Stimulated activated CD4-positive, alpha-beta T cell treated with anti-CD3 and anti-CD28 coated beads, Interleukin-4, amount 100 ng/mL, for 48 hours (primary cell): ENCODE measurements around the gene PNPLA1.

Source experiments
- DNase-seq, 2 donors: peaks; one replicate each; pipeline ENCODE4 v3.0.0-alpha.2; 2020; ENCODE audit warnings: low read depth in 2 of 2

PNPLA1 gene

DNA sequence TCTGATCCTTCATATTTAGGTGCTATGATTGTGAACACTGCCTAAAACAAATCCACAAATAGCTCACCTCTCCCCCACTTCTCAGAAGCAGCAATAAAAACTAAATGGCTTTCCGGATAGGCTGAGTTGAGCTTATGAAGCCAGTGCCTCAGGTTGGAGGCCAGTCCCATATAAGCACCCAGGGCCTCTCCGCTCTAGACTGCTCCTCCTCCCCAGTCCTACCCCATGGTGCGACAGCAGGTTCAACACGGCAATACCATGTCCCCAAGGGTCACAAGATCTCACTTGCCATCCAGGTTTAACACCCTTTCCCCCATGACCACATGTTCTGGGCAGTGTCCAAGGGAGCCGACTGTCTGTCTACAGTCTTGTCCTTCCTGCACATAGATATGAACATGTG is 46.1 kb downstream of the PNPLA1 start:
- DNase-seq = no peak

DNA sequence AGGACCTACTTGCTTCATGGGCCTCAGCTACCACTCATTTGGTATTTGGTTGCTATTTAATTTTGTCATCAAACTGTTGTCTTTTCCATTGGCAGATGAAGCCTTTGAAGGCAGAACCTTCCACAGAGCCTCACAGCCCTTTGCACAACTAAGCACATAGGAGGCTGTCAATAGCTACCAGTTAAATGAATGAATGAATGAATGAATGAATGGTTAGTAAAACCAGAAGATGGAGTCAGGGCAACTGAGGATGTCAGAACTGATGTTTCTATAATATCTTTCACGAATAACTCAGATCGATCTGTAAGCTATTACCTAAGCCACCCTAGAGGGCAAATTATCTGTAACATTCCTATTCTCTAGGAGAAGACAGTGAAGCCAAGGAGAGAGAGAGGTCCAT is 47.8 kb downstream of the PNPLA1 start:
- DNase-seq = no peak

DNA sequence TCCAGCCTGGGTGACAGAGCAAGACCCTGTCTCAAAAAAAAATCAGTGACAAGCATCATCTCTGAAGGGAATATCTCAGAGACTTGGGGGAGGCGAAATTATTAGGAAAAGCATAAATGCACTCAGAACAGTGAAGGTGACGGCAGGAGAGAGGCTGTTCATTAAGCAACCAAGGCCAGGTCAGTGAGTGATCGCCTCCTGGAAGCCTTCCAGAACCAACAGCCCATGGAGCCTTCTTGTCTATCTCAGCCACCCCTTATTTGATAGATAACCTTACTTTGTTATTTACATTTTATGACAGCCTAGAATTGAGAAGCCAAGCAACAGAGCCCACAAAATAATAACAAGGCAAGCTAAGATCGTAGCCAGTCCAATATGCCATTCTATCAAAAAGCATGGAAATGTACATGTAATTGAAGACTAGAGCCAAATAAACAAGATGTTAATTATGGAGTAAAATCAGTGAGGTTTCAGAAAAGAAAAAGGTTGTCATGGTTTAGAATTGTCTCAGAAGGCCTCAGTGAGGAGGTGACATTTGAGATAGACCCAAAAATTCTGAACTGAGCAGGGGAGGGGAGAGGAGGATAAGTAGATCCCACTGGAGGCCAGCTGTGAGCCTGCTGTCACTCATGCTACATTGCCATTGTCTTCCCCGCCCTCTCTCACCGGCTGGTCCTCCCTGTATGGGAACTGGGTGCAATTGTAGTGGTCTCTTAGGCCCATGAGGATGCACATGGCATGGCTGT is 49.0 kb downstream of the PNPLA1 start:
- DNase-seq = no peak

DNA sequence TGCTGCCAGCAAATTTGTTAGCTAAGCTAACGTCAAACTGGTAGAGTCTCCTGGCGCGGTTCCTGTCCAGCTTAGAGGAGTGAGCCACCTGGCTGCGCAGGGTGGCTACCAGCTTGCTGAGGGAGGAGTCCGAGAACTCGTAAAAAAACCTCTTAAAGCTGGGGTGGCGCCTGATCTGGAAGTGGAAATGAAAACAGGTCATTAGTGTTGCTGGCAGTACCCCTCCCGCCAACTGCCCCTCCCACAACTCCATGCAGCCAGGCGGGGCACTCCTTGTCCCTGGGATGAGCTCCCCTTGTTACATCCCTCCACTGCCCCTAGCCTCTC is 49.5 kb downstream of the PNPLA1 start:
- DNase-seq = no peak

DNA sequence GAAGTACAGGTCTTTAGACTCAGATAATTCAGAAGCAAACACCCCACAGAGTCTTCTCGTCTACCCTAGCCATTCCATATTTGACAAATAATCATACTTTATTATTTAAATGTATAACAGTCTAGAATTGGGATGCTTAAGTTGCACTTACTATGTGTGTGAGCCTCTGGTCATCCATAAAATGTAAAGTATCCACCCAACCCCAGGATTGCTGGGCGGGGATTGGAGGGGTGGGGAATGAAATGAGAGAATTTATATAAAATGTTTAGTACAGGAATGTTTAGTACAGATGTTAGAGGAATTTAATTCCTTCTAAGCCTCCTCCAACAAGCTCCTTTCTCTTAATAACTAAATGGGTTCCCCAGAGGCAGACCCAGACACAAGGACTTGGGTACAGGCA is 50.0 kb downstream of the PNPLA1 start:
- no peak for DNase-seq

DNA sequence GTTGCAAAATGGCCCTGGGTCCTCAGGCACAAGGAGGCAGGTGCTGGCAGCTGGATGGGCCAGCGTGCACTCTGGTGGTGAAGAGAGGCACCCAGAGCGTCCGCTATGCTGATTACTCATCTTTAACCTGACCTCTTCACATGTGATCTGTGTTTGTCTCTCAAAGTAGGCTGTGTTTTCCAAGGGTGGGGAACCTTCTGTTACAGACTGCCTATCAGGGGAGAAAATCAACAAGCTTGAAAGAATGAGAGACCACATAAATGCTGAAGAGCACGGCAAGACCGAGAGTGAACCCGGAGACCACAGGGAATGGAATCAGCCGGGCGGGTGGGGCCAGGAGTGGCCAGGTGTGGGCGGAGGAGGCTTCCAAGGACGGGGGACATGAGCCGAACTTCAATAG is 50.6 kb downstream of the PNPLA1 start:
- DNase-seq = no peak

DNA sequence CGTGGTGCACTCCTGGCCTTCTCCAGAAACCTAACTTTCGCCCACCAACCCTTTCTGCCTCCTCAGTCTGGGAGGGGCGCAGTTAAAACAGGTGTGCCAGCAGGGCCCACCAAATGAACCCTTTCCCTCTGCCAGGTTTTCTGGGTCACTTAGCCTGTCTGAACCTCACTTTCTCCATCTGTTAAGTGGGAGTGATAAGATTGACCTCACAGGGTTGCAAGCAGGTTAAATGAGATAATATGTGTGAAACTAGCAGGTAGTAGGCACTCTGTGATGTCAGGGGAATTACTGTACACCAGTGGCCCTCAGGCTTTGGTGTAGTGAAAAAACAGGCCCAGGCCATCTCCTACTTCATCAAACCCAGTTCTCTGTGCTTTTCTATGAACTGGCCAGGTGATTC is 52.7 kb downstream of the PNPLA1 start:
- no peak for DNase-seq

DNA sequence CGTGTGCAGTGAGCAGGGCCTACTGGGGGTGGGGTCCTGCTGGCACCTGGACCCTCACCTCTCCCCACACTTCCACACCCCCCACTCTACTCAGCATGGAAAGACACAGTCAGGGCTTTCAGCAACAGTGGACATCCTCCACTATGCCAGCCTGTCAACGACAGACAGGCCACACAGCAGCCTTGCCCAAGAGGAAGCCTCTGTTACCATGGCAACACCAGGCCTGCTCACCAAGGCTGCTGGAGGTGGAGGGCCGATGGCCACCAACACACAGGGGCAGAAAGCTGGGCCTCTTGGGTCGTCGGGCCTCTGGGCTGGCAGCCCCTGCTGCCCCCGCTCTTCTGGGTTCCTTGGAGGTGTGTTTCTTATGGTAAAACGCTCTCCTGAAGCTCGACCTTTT is 53.2 kb downstream of the PNPLA1 start:
- DNase-seq = no peak

DNA sequence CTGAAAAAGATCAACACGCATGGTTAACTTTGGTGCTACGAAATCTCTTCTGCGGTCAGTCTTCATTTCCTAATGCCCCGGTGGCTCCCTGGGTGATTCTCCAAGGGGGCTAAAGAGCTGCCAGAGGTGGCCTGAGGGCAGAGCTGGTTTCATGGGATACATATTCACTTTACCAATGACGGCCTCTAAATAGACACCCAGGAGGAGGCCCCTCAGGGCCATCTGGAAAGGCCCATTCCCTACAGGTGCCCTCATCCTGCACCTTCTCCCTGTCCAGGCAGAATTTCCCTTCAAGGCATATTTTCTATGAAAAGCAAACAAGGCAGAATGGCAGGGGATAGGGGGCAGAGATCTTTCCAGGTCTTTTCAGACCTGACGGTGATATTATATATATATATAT is 54.3 kb downstream of the PNPLA1 start:
- DNase-seq = no peak

DNA sequence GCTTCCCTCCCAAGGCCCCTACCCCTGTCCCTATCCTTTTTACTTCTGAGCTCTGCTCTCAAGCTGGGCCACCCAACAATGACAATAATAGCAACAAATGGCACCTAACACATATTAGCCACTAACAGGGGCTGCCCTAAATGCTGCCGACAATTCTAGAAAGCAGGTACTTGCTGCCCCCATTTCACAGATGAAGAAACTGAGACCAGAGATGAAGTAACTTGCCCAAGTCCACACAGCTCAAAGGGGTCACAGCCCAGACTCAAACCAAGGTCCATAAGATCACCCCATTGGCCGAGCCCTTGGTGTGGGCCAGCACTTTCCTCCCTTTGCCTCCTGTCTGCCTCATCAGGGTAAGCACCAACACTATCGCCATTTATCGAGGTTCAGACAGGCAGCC is 54.9 kb downstream of the PNPLA1 start:
- DNase-seq = no peak

DNA sequence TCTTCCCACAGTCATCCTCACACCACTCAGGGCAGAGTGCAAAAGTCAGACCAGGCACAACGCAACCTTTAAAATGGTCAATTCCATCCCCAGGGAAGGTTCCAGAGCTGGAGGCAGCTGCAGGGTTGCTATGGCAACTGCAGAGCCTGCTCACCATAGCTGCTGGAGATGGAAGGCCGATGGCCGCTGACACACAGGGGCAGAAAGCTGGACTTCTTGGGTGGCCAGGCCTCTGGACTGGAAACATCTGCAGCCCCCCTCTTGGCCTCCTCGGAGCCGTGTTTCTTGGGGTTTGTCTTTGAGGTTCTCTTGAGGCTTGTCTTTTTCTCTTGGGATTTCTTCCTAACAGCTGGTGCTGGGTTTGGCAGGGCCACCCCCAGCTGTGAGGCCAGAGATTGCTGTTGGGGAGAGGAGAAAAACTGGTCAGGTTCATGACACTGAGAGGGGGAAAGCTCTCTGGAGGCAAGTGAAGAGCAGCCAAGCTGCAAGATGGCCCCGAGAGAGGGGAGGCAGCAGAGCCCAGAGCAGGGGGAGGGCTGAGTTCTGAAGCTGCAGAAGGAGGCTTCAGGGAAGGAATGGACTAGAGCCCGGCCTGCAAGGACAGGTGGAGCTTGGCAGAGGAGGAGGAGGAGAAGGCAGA is 56.6 kb downstream of the PNPLA1 start:
- no peak for DNase-seq

DNA sequence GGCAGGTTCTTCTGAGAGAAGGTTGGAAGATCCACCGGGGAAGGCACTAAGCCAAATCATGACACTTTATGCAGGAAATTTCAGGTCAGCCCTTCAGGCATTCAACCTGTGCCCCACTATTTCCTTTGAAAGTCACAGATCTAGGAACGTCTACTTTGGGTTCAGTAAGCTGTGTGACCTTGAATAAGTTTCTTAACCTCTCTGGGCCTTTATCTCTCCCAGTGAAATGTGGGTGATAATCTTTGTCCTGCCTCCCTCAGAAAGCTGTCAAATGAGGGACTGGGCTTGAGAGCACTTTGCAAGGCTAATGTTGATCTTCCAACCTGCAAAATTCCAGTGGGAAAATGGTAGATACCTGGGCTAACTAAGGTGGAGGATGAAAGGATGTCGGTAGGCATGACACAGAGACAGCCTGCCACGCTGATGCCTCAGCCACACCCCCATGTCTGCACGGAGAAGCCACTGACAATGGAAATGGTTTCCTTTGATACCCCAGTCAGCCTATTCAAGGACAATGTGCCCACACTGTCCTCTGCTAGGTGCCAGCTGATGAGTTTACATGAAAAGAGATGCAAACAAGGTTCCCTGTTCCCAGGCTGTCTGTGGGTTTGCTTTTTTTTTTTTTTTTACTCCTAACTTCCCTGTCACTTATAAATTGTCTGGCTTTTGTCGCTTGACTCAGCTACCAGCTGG is 57.5 kb downstream of the PNPLA1 start:
- no peak for DNase-seq

DNA sequence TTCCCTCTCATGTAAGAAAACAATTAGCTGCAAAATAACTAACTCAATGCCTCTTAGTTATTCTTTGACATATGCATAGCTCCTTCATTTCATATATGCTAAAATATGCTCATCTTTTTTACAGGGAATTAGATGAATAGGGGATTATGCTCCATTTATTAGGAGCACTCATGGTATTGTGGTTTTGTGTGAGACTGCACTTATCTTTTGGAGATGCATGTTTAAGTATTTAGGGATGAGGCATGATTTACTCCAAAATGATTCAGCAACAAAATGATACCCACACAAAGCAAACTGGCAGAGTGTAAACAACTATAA is 58.0 kb downstream of the PNPLA1 start:
- no peak for DNase-seq

DNA sequence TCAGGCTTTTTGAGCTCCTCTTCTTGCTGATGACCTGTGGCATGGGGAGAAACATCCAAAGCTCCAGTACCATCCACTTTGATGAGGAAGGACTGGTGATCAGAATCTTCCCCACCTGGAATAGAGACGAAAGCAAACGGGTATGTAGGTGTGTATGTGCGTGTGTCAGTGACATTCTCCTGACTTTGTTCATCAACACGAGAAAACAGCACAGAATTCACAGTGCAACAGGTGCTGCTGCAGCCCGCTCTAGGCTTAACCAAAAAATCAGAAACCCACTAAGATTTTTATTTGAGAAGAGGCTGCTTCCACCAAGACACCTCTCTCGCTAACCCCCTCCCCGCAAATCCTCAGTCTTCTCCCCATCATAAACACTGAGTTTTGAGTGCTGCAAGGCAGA is 58.7 kb downstream of the PNPLA1 start:
- no peak for DNase-seq

DNA sequence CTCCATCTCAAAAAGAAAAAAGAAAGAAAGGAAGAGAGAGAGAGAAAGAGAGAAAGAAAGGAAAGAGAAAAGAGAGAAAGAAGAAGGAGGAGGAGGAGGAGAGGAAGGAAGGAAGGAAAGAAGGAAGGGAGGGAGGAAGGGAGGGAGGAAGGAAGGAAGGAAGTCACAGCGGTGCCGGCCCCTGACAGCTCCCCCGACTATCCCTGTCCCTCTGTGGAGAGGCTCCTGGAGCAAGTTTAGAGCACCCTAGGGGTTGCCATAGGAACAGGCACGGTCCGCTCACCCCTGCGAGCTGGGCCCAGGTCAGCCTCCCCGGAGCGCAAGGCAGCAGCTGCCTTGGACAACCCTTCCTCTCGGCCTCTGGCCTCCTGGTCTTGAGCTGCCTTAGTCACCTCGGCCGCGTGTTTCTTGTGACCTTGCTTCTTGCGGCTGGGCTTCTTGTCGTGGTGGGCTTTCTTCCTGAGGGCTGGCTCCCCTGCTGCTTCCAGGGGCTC is 60.0 kb downstream of the PNPLA1 start:
- DNase-seq = no peak

DNA sequence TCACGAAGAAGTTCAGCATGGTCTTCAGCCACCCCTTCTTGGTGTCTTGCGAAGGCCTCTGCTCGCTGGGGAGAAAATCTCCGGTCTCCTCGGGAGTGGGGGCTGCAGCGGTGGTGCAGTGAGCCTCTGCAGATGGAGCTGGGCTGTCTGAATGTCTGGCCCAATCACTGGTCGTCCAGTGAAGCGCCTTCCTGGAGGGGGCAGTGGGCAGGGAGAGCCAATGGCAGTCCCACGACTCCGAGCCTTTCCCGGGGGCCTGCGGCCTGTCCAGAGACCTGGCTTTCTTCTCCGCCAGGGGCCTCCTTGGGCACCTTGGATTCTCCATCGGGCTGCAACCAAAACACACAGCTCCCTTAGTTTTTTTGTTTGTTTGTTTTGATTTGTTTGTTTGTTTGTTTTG is 60.5 kb downstream of the PNPLA1 start:
- DNase-seq = no peak

DNA sequence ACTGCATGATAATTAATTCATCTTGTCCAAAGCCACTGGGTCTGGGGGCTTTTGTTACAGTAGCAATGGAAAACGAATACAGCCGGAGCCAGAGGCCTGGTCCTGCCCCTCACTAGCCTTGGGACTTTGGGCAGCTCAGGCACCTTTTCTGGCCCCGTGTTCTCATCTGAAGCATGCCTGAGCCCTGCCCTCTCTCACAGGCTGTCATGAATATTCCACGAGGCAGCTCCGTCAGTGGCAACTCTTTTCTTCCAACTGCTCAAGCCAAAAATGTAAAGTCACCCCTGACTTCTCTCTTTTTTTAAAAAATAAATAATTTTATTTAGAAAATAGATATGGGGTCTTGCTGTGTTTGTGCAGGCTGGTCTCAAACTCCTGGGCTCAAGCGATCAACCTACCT is 61.5 kb downstream of the PNPLA1 start:
- DNase-seq = no peak

DNA sequence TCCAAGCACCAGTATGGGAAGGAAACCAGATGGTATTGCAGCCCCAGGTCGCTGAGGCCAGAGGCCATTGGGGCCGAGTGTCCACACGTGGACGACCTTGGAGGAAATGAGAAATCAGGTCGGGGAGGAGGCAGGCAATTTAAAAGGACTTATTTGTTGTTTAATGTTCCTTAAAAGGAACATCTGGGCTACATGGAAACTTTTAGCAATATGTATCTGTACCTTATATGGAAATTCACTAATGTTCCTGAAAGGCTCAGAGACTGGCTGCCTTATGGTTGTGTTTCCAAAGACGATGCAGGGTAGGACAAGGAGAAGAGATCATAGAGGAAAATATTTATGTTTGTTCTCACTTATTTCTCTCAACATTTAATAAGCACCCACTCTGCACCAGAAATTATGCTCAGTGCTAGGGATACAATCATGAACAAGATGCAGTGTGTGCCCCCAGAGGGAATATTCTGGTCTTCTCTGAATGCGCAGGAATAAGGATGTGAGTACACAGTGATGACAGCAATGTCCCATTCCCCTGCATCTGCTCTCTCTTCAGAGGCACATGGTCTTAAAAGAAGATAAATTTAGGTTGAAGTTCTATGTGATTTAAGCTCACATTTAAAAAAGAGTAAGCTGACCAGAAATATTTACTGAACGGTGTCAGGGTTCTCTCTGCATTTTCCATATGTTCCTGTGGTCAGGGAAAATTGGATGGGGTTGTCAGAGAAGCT is 63.5 kb downstream of the PNPLA1 start:
- DNase-seq = no peak

DNA sequence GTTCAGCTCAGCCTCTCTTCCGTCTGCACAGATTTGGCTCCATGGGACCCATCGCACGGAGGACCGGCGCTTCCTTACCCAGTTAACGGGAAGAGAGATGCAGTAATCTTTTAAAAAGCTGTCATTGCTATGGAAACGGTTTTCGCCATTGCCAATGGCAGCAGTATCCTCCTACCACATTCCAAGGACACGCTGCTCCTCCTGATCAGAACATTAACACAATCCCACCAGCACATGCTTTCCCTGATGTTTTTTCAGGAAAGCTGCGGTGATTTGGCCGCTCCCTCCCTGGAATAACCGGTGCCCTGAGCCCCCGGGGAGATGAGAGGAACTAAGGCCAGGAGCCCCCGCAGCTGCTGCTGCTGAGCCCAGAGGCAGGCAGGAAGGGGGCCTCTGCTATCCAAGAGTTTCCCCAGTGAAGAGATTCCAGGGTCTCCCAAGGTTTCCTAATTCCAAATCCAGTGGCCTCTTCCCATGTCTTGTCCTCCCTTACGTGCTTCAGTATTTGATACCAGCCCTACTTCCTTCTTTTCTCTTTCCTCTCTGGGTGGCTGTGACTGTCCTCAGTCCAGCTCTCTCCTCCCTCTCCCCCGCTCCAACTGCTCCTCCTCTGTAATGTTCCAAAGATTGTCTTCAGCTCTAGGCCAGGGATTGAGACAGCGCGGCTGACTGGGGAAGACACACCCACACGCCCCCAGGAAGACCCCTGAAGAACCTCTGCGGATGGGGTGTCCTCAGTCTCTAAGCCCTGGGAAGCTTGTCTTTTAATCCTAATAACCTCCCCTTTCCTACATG is 64.3 kb downstream of the PNPLA1 start:
- DNase-seq = no peak

DNA sequence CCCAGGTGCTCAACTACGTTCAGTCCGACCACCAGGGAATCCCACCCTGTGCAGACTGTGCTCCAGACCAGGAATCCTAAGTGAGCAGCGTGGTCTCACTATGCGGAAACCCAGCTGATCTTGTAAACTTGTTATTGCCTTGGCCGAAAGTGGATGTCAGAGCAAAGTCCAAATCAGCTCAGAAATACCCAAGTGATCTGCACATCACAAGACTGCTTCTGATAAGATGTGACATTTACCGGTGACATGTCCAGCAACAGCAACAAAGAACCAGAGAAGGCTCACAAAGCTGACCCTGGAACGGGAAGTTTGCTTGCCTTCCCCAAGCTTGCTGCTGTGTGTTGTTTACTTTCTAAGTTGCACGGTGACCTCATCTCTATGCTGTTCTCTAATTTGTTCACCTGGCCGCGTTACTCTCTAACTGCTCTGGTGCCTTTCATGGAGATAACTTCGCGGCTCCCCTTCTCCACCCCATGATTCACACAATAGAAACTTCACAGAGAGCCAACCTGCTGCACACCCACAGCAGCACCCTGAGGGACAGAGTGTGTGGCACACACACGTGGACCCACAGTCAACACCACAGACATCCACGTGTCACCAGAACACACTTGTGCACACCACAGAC is 65.1 kb downstream of the PNPLA1 start:
- no peak for DNase-seq

DNA sequence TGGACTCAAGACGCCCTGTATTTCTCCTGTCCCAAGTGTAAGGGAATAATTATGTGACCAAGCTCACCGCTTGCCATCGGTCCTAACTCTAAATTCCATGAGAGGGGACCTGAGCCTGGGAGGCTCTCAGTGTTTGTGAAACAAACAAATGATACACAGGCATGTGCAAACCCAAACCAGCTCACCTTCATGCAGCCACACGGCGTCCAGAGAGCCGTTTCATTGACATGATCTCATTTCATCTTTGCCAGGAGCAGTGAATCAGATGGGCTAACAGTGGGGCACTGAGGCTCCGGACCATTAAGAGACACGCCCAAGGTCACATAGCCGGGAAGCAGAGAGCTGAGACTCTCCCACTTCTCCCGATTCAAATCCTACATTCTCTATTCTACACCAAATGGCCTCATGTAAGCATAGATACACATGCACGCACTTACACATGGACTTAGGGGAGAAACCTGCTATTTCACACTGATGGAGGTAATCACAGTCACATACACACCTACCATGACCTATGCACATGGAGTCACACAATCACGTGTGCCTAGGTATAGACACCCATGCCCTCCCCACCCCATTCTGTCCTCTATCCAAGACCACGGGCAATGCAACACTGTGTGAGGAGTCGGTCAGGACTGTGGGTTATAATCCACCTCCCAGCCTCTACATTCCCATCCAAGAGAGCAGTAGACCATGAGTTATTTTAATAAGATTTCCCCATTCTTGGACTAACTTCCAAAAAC is 65.8 kb downstream of the PNPLA1 start:
- no peak for DNase-seq
